ENCODE measurements around the gene DNHD1. TPM values are rescaled to one million over a fixed set of nuclear protein-coding genes. Genes with fewer than 3 reads are reported as not detected.

DNHD1 gene
- total and polyA plus RNA-seq, 2 experiments from 2014 or later: 3.6 to 9.6 TPM

- ATAC-seq (no peak; the same call in 2 of the 3 replicates), DNase-seq (ENCODE audit: low spot score) (no peak)
- Histone ChIP-seq H3K4me1 (ENCODE audit: insufficient read depth) (peaks cover 6% of the 10 kb centered on the region; the same call in 1 of the 2 replicates), H2AFZ (no peak overlapping the region), H3K27ac (ENCODE audit: low read depth) (no peak overlapping the region), H3K4me2 (no peak overlapping the region), H3K9me2 (ENCODE audit: insufficient read depth) (no peaks in the 10 kb centered on the region), H3F3A (replicated peaks; ENCODE audit: low read depth) (no peaks in the 10 kb centered on the region), H3K36me3 (ENCODE audit: insufficient read depth) (no peaks in the 10 kb centered on the region), H4K20me1 (replicated peaks; ENCODE audit: insufficient read depth) (no peaks in the 10 kb centered on the region), H3K4me3 (no peak overlapping the region), H3K79me2 (replicated peaks; ENCODE audit: insufficient read depth) (no peaks in the 10 kb centered on the region), H3K27me3 (ENCODE audit: insufficient read depth) (no peaks in the 10 kb centered on the region)
- TF ChIP-seq JUNB (IDR thresholded peaks at IDR 0.05; ENCODE audit: unreplicated experiment): no peak
- TF ChIP-seq EZH2 (IDR thresholded peaks at IDR 0.05; ENCODE audit: low read depth, unreplicated experiment): no peak
- TF ChIP-seq EZH2phosphoT487 (IDR thresholded peaks at IDR 0.05; ENCODE audit: unreplicated experiment): no peak
- no peak for TF ChIP-seq CREB1 (CRISPR knock-in tag; IDR thresholded peaks at IDR 0.05; ENCODE audit: low read depth)
- no peak for TF ChIP-seq ZNF331 (CRISPR knock-in tag; IDR thresholded peaks at IDR 0.05; ENCODE audit: low read depth)
- TF ChIP-seq ZNF462 (CRISPR knock-in tag; IDR thresholded peaks at IDR 0.05): no peak
- TF ChIP-seq, protein P1, sequence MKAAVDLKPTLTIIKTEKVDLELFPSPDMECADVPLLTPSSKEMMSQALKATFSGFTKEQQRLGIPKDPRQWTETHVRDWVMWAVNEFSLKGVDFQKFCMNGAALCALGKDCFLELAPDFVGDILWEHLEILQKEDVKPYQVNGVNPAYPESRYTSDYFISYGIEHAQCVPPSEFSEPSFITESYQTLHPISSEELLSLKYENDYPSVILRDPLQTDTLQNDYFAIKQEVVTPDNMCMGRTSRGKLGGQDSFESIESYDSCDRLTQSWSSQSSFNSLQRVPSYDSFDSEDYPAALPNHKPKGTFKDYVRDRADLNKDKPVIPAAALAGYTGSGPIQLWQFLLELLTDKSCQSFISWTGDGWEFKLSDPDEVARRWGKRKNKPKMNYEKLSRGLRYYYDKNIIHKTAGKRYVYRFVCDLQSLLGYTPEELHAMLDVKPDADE (IDR thresholded peaks at IDR 0.05): no peak
- no peak for TF ChIP-seq ZNF114 (CRISPR knock-in tag; IDR thresholded peaks at IDR 0.05)
- TF ChIP-seq CTCF (conservative IDR thresholded peaks at IDR 0.05; ENCODE audit: low read depth in 2 of 2): no peak
- no peak for TF ChIP-seq NANOG (IDR thresholded peaks at IDR 0.05; ENCODE audit: borderline replicate concordance)
- TF ChIP-seq POLR2AphosphoS5 (IDR thresholded peaks at IDR 0.05; ENCODE audit: low read depth): no peak
- no peak for TF ChIP-seq STAT1 (IDR thresholded peaks at IDR 0.05; ENCODE audit: unreplicated experiment)
- TF ChIP-seq, protein P2, sequence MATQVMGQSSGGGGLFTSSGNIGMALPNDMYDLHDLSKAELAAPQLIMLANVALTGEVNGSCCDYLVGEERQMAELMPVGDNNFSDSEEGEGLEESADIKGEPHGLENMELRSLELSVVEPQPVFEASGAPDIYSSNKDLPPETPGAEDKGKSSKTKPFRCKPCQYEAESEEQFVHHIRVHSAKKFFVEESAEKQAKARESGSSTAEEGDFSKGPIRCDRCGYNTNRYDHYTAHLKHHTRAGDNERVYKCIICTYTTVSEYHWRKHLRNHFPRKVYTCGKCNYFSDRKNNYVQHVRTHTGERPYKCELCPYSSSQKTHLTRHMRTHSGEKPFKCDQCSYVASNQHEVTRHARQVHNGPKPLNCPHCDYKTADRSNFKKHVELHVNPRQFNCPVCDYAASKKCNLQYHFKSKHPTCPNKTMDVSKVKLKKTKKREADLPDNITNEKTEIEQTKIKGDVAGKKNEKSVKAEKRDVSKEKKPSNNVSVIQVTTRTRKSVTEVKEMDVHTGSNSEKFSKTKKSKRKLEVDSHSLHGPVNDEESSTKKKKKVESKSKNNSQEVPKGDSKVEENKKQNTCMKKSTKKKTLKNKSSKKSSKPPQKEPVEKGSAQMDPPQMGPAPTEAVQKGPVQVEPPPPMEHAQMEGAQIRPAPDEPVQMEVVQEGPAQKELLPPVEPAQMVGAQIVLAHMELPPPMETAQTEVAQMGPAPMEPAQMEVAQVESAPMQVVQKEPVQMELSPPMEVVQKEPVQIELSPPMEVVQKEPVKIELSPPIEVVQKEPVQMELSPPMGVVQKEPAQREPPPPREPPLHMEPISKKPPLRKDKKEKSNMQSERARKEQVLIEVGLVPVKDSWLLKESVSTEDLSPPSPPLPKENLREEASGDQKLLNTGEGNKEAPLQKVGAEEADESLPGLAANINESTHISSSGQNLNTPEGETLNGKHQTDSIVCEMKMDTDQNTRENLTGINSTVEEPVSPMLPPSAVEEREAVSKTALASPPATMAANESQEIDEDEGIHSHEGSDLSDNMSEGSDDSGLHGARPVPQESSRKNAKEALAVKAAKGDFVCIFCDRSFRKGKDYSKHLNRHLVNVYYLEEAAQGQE (IDR thresholded peaks at IDR 0.05; ENCODE audit: unreplicated experiment): no peak
- H3K27me3 Mint-ChIP-seq (ENCODE audit: insufficient read depth, low read depth, poor library complexity): peaks cover 3% of the 10 kb centered on the region
- H3K9me3 Mint-ChIP-seq: no peaks in the 10 kb centered on the region
- no peak overlapping the region for H3K4me3 Mint-ChIP-seq
- H3K27ac Mint-ChIP-seq: no peak overlapping the region
- H3K4me1 Mint-ChIP-seq: peaks cover 25% of the 10 kb centered on the region
- peaks cover 3% of the 10 kb centered on the region; the same call in 1 of the 3 replicates for H3K36me3 Mint-ChIP-seq (ENCODE audit: low read depth)
Observed at GRCh38 chr11:6563121-6563619, 66.1 kb downstream of the DNHD1 start.
